Smooth muscle cell (in vitro differentiated cells): ENCODE data around the gene SLC35A1. TPM values are rescaled to one million over a fixed set of nuclear protein-coding genes. Genes with fewer than 3 reads are reported as not detected.
A peak's percentile ranks its signal among the peaks of the same experiment; 100 is the strongest.

Experiments used
- DNase-seq: peaks from one replicate; lab custom pipeline; 2025; ENCODE audit not compliant: unreplicated experiment; lab: John Stamatoyannopoulos, UW
- H2AFZ ChIP-seq: fragments of 200-600 bp; sonication (generic); 2 replicates; pipeline ENCODE4 v1.6.0; 2016; ENCODE audit warnings: antibody characterized with exemption, low read depth, mild to moderate bottlenecking
- H3F3A ChIP-seq: fragments of 200-600 bp; sonication (generic); 2 replicates; pipeline ENCODE4 v1.6.0; 2017; ENCODE audit warnings: antibody characterized with exemption, low read depth
- H3K27ac ChIP-seq: fragments of 200-600 bp; sonication (generic); 2 replicates; pipeline ENCODE4 v1.5.1; 2016; ENCODE audit warnings: low read depth, mild to moderate bottlenecking
- H3K27me3 ChIP-seq: fragments of 200-600 bp; sonication (generic); 2 replicates; pipeline ENCODE4 v1.6.1; 2016; ENCODE audit warnings: low read depth, mild to moderate bottlenecking
- H3K36me3 ChIP-seq: fragments of 200-600 bp; sonication (generic); 2 replicates; pipeline ENCODE4 v1.5.1; 2016; ENCODE audit warnings: low read depth
- H3K4me1 ChIP-seq: fragments of 200-600 bp; sonication (generic); 2 replicates; pipeline ENCODE4 v1.5.1; 2016; ENCODE audit warnings: low read depth
- H3K4me2 ChIP-seq: fragments of 200-600 bp; sonication (generic); 2 replicates; pipeline ENCODE4 v1.6.0; 2016; ENCODE audit warnings: mild to moderate bottlenecking
- H3K4me3 ChIP-seq: fragments of 200-600 bp; sonication (generic); 2 replicates; pipeline ENCODE4 v1.5.1; 2016; ENCODE audit warnings: mild to moderate bottlenecking
- H3K79me2 ChIP-seq: fragments of 200-600 bp; sonication (generic); 2 replicates; pipeline ENCODE4 v1.6.0; 2016; ENCODE audit warnings: low read depth, mild to moderate bottlenecking
- H3K9ac ChIP-seq: fragments of 200-600 bp; sonication (generic); 2 replicates; pipeline ENCODE4 v1.6.0; 2016; ENCODE audit warnings: low read depth
- H3K9me3 ChIP-seq: fragments of 200-600 bp; sonication (generic); replicated peaks from 2 replicates; pipeline ENCODE4 v1.5.1; 2016; ENCODE audit warnings: low read depth
- H4K20me1 ChIP-seq: fragments of 200-600 bp; sonication (generic); 2 replicates; pipeline ENCODE4 v1.6.0; 2016; ENCODE audit warnings: low read depth
- CTCF ChIP-seq: fragments of 200-600 bp; sonication (generic); IDR thresholded peaks from 2 replicates; pipeline ENCODE4 v1.5.1; 2017; ENCODE audit warnings: borderline replicate concordance, mild to moderate bottlenecking, antibody characterized with exemption; ENCODE audit not compliant: insufficient read depth, poor library complexity, severe bottlenecking
- WGBS: methylation state at CpG from one replicate; pipeline ENCODE4 v1.1.7; 2016; ENCODE audit warnings: low lambda C conversion rate; 5-methylcytosine and 5-hydroxymethylcytosine counted together
- polyA plus RNA-seq: library from polyadenylated mRNA; unstranded; fragments of >200 nt; fragmentation: Nextera tagmentation; extraction: Ambion mirVana; gene quantifications from 2 replicates; pipeline ENCODE4 v1.2.1, GENCODE V29; 2016
- total RNA-seq: library from RNA; depleted of rRNA; stranded (reverse); fragments of >200 nt; gene quantifications from 2 replicates; pipeline ENCODE4 v1.2.3, GENCODE V29; 2014

Gene SLC35A1
- total and polyA plus RNA-seq, 2 experiments from 2014 or later = 19.9 to 23.9 TPM

GRCh38 chr6:87431263-87431662 lies 41.5 kb upstream of the SLC35A1 start:
- H3K4me2 ChIP-seq = no peak overlapping the region
- H3K27ac ChIP-seq = no peak overlapping the region
- H3K27me3 ChIP-seq = peaks cover 3% of the 10 kb centered on the region
- TF ChIP-seq CTCF = no peak
- H3K9me3 ChIP-seq = no peaks in the 10 kb centered on the region
- no peaks in the 10 kb centered on the region for H3K36me3 ChIP-seq
- no peak overlapping the region for H3K4me3 ChIP-seq
- no peaks in the 10 kb centered on the region for H3K4me1 ChIP-seq
- H3K79me2 ChIP-seq = no peaks in the 10 kb centered on the region
- no peak overlapping the region for H3K9ac ChIP-seq
- H2AFZ ChIP-seq = no peak overlapping the region
- WGBS = 94% methylated on average over 5 of the region's 5 CpGs
- DNase-seq = no peak
- no peaks in the 10 kb centered on the region for H4K20me1 ChIP-seq
- no peaks in the 10 kb centered on the region for H3F3A ChIP-seq

GRCh38 chr6:87436435-87436834 lies 36.3 kb upstream of the SLC35A1 start:
- no peaks in the 10 kb centered on the region for H3F3A ChIP-seq
- H3K36me3 ChIP-seq = no peaks in the 10 kb centered on the region
- no peaks in the 10 kb centered on the region for H3K27me3 ChIP-seq
- no peaks in the 10 kb centered on the region for H3K4me1 ChIP-seq
- no peak overlapping the region for H3K9ac ChIP-seq
- H3K79me2 ChIP-seq = no peaks in the 10 kb centered on the region
- no peak for TF ChIP-seq CTCF
- no peak overlapping the region for H3K4me3 ChIP-seq
- H3K9me3 ChIP-seq = no peaks in the 10 kb centered on the region
- H2AFZ ChIP-seq = no peak overlapping the region
- H4K20me1 ChIP-seq = no peaks in the 10 kb centered on the region
- H3K27ac ChIP-seq = no peak overlapping the region
- peak; percentile 12 for DNase-seq
- 23% methylated on average over 4 of the region's 4 CpGs for WGBS
- H3K4me2 ChIP-seq = no peak overlapping the region

DNA sequence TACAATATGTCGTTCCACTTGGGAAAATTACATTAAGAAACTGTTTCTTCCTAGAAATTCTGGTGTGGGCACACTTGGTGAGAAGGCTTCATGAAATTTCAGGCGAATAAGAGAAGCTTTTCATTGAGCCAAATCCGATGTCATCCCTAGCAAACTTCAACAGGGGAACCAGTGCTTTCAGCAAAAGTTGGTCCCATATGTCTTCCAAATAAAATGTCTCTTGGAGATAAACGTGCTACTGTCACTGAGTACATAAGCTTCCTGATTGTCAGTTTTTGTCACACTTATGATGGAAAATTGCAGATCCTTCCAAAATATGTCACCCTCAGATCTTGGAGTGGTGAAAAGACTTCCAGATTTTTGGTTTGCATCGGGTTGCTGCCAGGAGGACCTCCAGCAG lies 31.1 kb upstream of the SLC35A1 start:
- Histone ChIP-seq H3K36me3 (no peaks in the 10 kb centered on the region), H3K9ac (no peak overlapping the region), H3K27me3 (no peaks in the 10 kb centered on the region), H3K9me3 (no peaks in the 10 kb centered on the region), H3K4me3 (no peak overlapping the region), H3K79me2 (no peaks in the 10 kb centered on the region), H3K27ac (no peak overlapping the region), H3K4me1 (peaks cover 6% of the 10 kb centered on the region), H4K20me1 (no peaks in the 10 kb centered on the region), H2AFZ (no peak overlapping the region), H3F3A (no peaks in the 10 kb centered on the region), H3K4me2 (no peak overlapping the region)
- no peak for TF ChIP-seq CTCF
- no peak for DNase-seq
- WGBS = 87% methylated on average over 5 of the region's 5 CpGs

- WGBS = 92% methylated on average over 2 of the region's 2 CpGs
- no peak overlapping the region for H2AFZ ChIP-seq
Measured at GRCh38 chr6:87444362-87444761, 28.4 kb upstream of the SLC35A1 start.

More at GRCh38 chr6:87444362-87444761, 28.4 kb upstream of the SLC35A1 start:
- Histone ChIP-seq H3K9me3 (no peaks in the 10 kb centered on the region), H3K4me2 (no peak overlapping the region), H4K20me1 (no peaks in the 10 kb centered on the region), H3K79me2 (no peaks in the 10 kb centered on the region), H3K27ac (no peak overlapping the region), H3F3A (no peaks in the 10 kb centered on the region), H3K4me1 (peaks cover 6% of the 10 kb centered on the region), H3K4me3 (no peak overlapping the region), H3K27me3 (no peaks in the 10 kb centered on the region), H3K36me3 (no peaks in the 10 kb centered on the region), H3K9ac (no peak overlapping the region)
- no peak for TF ChIP-seq CTCF
- no peak for DNase-seq
